Measurements from ENCODE around the gene SRSF12.
"Not testable (repeated sequence)": the region's sequence is repeated elsewhere in the genome, so short reads cannot be mapped to it uniquely, and the experiment has no call there.

SRSF12 gene

GRCh38 chr6:89128256-89128671 lies 10.4 kb upstream of the SRSF12 start:
- DNase-seq: not testable (repeated sequence)

- DNase-seq: no peak
Observed at GRCh38 chr6:89122625-89123024, 4.8 kb upstream of the SRSF12 start.

- no peak for DNase-seq
Observed at GRCh38 chr6:89121934-89122333, 4.1 kb upstream of the SRSF12 start.

GRCh38 chr6:89120371-89120770 lies 2.5 kb upstream of the SRSF12 start:
- DNase-seq: no peak

- DNase-seq: no peak
Observed at GRCh38 chr6:89118931-89119330, 1.1 kb upstream of the SRSF12 start.

GRCh38 chr6:89116702-89117101 lies 1.2 kb downstream of the SRSF12 start:
- DNase-seq: no peak

GRCh38 chr6:89111933-89112332 lies 5.9 kb downstream of the SRSF12 start:
- DNase-seq: no peak

- DNase-seq: no peak
Observed at GRCh38 chr6:89110284-89110683, 7.6 kb downstream of the SRSF12 start.

- DNase-seq: no peak
Observed at GRCh38 chr6:89100114-89100513, 17.8 kb downstream of the SRSF12 start.

- DNase-seq: no peak
Observed at GRCh38 chr6:89098461-89098860, 19.4 kb downstream of the SRSF12 start.

GRCh38 chr6:89087881-89088280 lies 30.0 kb downstream of the SRSF12 start:
- no peak for DNase-seq

- no peak for DNase-seq
Observed at GRCh38 chr6:89085409-89086205, 32.3 kb downstream of the SRSF12 start.

- no peak for DNase-seq
Observed at GRCh38 chr6:89084954-89085353, 32.9 kb downstream of the SRSF12 start.

GRCh38 chr6:89084542-89084941 lies 33.3 kb downstream of the SRSF12 start:
- DNase-seq: no peak

- no peak for DNase-seq
Observed at GRCh38 chr6:89082486-89082891, 35.4 kb downstream of the SRSF12 start.

GRCh38 chr6:89081423-89082322 lies 36.2 kb downstream of the SRSF12 start:
- DNase-seq: peak; percentile 98

GRCh38 chr6:89081129-89081422 lies 36.8 kb downstream of the SRSF12 start:
- no peak for DNase-seq

- DNase-seq: peak; percentile 100
Observed at GRCh38 chr6:89080281-89081128, 37.4 kb downstream of the SRSF12 start, which contains the start of gene PNRC1. Gene PNRC1 (plus strand): TSS chr6:89080751. CDS start chr6:89080895, 144 bp downstream.

GRCh38 chr6:89079511-89080234 lies 38.2 kb downstream of the SRSF12 start:
- DNase-seq: peak; percentile 76

GRCh38 chr6:89073840-89074239 lies 44.0 kb downstream of the SRSF12 start:
- DNase-seq: no peak

- no peak for DNase-seq
Observed at GRCh38 chr6:89073014-89073620, 44.8 kb downstream of the SRSF12 start.

- DNase-seq: no peak
Observed at GRCh38 chr6:89071036-89071435, 46.8 kb downstream of the SRSF12 start.

Measured in CD4-positive, alpha-beta T cell treated with Interleukin-15 for 1 hour (primary cell).